Activated naive CD8-positive, alpha-beta T cell (primary cell): ENCODE measurements around the gene RTN4RL1.

ENCODE experiments used
- H3K27ac Mint-ChIP-seq: one replicate; pipeline ENCODE4 v1.8.0; 2021; ENCODE audit warnings: mixed read lengths
- H3K27me3 Mint-ChIP-seq: one replicate; pipeline ENCODE4 v1.8.0; 2021; ENCODE audit warnings: mixed read lengths
- H3K36me3 Mint-ChIP-seq: one replicate; pipeline ENCODE4 v1.8.0; 2021; ENCODE audit warnings: mixed read lengths
- H3K4me1 Mint-ChIP-seq: one replicate; pipeline ENCODE4 v1.8.0; 2021; ENCODE audit warnings: low read depth, mixed read lengths
- H3K4me3 Mint-ChIP-seq: one replicate; pipeline ENCODE4 v1.8.0; 2021; ENCODE audit warnings: mild to moderate bottlenecking, mixed read lengths
- H3K9me3 Mint-ChIP-seq: one replicate; pipeline ENCODE4 v1.8.0; 2021; ENCODE audit warnings: low read depth, mixed read lengths

Gene RTN4RL1

GRCh38 chr17:2042390-2042847 is 17.3 kb upstream of the RTN4RL1 start:
- peaks cover 23% of the 10 kb centered on the region for H3K4me1 Mint-ChIP-seq
- H3K27ac Mint-ChIP-seq = peak overlapping the region; percentile 94
- no peaks in the 10 kb centered on the region for H3K27me3 Mint-ChIP-seq
- peak overlapping the region; percentile 95 for H3K4me3 Mint-ChIP-seq
- H3K36me3 Mint-ChIP-seq = peaks cover 2% of the 10 kb centered on the region
- no peaks in the 10 kb centered on the region for H3K9me3 Mint-ChIP-seq

GRCh38 chr17:2041561-2042389 is 16.6 kb upstream of the RTN4RL1 start, which contains the start of gene OVCA2:
OVCA2 (plus strand) TSS chr17:2042022; CDS start chr17:2042048, 26 bp downstream.
- no peaks in the 10 kb centered on the region for H3K9me3 Mint-ChIP-seq

GRCh38 chr17:2040942-2041560 is 15.9 kb upstream of the RTN4RL1 start:
- Mint-ChIP-seq H3K9me3 (no peaks in the 10 kb centered on the region), H3K4me1 (peaks cover 23% of the 10 kb centered on the region), H3K27me3 (no peaks in the 10 kb centered on the region), H3K4me3 (peak overlapping the region; percentile 63), H3K36me3 (peaks cover 2% of the 10 kb centered on the region), H3K27ac (peak overlapping the region; percentile 10)

More at GRCh38 chr17:2041561-2042389, 16.6 kb upstream of the RTN4RL1 start, which contains the start of gene OVCA2:
- Mint-ChIP-seq H3K27ac (peak within 1 kb of the TSS; percentile 94), H3K4me1 (peaks cover 23% of the 10 kb centered on the region), H3K36me3 (peaks cover 2% of the 10 kb centered on the region), H3K27me3 (no peaks in the 10 kb centered on the region), H3K4me3 (peak within 1 kb of the TSS; percentile 95)

GRCh38 chr17:2040219-2040827 is 15.2 kb upstream of the RTN4RL1 start:
- Mint-ChIP-seq H3K9me3 (no peaks in the 10 kb centered on the region), H3K27ac (no peak overlapping the region), H3K4me1 (peaks cover 23% of the 10 kb centered on the region), H3K36me3 (peaks cover 2% of the 10 kb centered on the region), H3K4me3 (peak overlapping the region; percentile 63), H3K27me3 (no peaks in the 10 kb centered on the region)

- no peaks in the 10 kb centered on the region for H3K27me3 Mint-ChIP-seq
- peaks cover 17% of the 10 kb centered on the region for H3K4me1 Mint-ChIP-seq
- H3K4me3 Mint-ChIP-seq = no peak overlapping the region
- peaks cover 4% of the 10 kb centered on the region for H3K36me3 Mint-ChIP-seq
- no peaks in the 10 kb centered on the region for H3K9me3 Mint-ChIP-seq
- no peak overlapping the region for H3K27ac Mint-ChIP-seq
Observed at GRCh38 chr17:2037155-2037554, 12.0 kb upstream of the RTN4RL1 start.

GRCh38 chr17:2035541-2036488 is 10.7 kb upstream of the RTN4RL1 start:
- H3K4me3 Mint-ChIP-seq = no peak overlapping the region
- H3K36me3 Mint-ChIP-seq = peaks cover 4% of the 10 kb centered on the region
- H3K4me1 Mint-ChIP-seq = peaks cover 19% of the 10 kb centered on the region
- H3K27ac Mint-ChIP-seq = no peak overlapping the region
- no peaks in the 10 kb centered on the region for H3K9me3 Mint-ChIP-seq
- H3K27me3 Mint-ChIP-seq = no peaks in the 10 kb centered on the region

GRCh38 chr17:2034806-2035540 is 9.8 kb upstream of the RTN4RL1 start:
- H3K9me3 Mint-ChIP-seq = no peaks in the 10 kb centered on the region
- peaks cover 22% of the 10 kb centered on the region for H3K4me1 Mint-ChIP-seq
- H3K27ac Mint-ChIP-seq = no peak overlapping the region
- no peaks in the 10 kb centered on the region for H3K27me3 Mint-ChIP-seq
- peaks cover 4% of the 10 kb centered on the region for H3K36me3 Mint-ChIP-seq
- no peak overlapping the region for H3K4me3 Mint-ChIP-seq

GRCh38 chr17:2034157-2034556 is 9.0 kb upstream of the RTN4RL1 start:
- Mint-ChIP-seq H3K27ac (no peak overlapping the region), H3K9me3 (no peaks in the 10 kb centered on the region), H3K4me1 (peaks cover 22% of the 10 kb centered on the region), H3K27me3 (no peaks in the 10 kb centered on the region), H3K4me3 (no peak overlapping the region), H3K36me3 (peaks cover 4% of the 10 kb centered on the region)

- H3K4me3 Mint-ChIP-seq = no peak overlapping the region
- H3K9me3 Mint-ChIP-seq = no peaks in the 10 kb centered on the region
- no peaks in the 10 kb centered on the region for H3K27me3 Mint-ChIP-seq
- no peak overlapping the region for H3K27ac Mint-ChIP-seq
- peaks cover 23% of the 10 kb centered on the region for H3K4me1 Mint-ChIP-seq
- peaks cover 4% of the 10 kb centered on the region for H3K36me3 Mint-ChIP-seq
Observed at GRCh38 chr17:2033153-2033552, 8.0 kb upstream of the RTN4RL1 start.

GRCh38 chr17:2030779-2031163 is 5.6 kb upstream of the RTN4RL1 start:
- H3K4me1 Mint-ChIP-seq = peaks cover 28% of the 10 kb centered on the region
- peaks cover 2% of the 10 kb centered on the region for H3K36me3 Mint-ChIP-seq

GRCh38 chr17:2029911-2030778 is 5.0 kb upstream of the RTN4RL1 start, which contains the start of gene DPH1:
DPH1 (plus strand) TSS chr17:2030153; CDS start chr17:2030170, 17 bp downstream.
- Mint-ChIP-seq H3K4me1 (peaks cover 28% of the 10 kb centered on the region), H3K9me3 (no peaks in the 10 kb centered on the region), H3K27me3 (peaks cover 6% of the 10 kb centered on the region), H3K27ac (peak within 1 kb of the TSS; percentile 93), H3K36me3 (peaks cover 2% of the 10 kb centered on the region), H3K4me3 (peak within 1 kb of the TSS; percentile 98)

More at GRCh38 chr17:2030779-2031163, 5.6 kb upstream of the RTN4RL1 start:
- peak overlapping the region; percentile 98 for H3K4me3 Mint-ChIP-seq
- peak overlapping the region; percentile 93 for H3K27ac Mint-ChIP-seq
- H3K27me3 Mint-ChIP-seq = peaks cover 6% of the 10 kb centered on the region
- no peaks in the 10 kb centered on the region for H3K9me3 Mint-ChIP-seq

GRCh38 chr17:2028737-2029136 is 3.6 kb upstream of the RTN4RL1 start:
- Mint-ChIP-seq H3K4me3 (peak overlapping the region; percentile 20), H3K27ac (no peak overlapping the region), H3K4me1 (peaks cover 28% of the 10 kb centered on the region), H3K27me3 (peaks cover 6% of the 10 kb centered on the region), H3K9me3 (no peaks in the 10 kb centered on the region), H3K36me3 (peaks cover 2% of the 10 kb centered on the region)

- Mint-ChIP-seq H3K27ac (no peak overlapping the region), H3K9me3 (no peaks in the 10 kb centered on the region), H3K4me3 (no peak overlapping the region), H3K27me3 (peaks cover 6% of the 10 kb centered on the region), H3K4me1 (peaks cover 29% of the 10 kb centered on the region), H3K36me3 (peaks cover 2% of the 10 kb centered on the region)
Observed at GRCh38 chr17:2028234-2028614, 3.1 kb upstream of the RTN4RL1 start.
